ENCODE measurements around the gene ENTPD3.
"Not testable (repeated sequence)": the region's sequence is repeated elsewhere in the genome, so short reads cannot be mapped to it uniquely, and the experiment has no call there.

GRCh38 chr3:40462838-40463237 is 75.9 kb downstream of the ENTPD3 start:
- not testable (repeated sequence) for TF ChIP-seq CTCF (optimal IDR thresholded peaks at IDR 0.05 in 1 of 3, IDR thresholded peaks at IDR 0.05 in 1 of 3, conservative IDR thresholded peaks at IDR 0.05 in 1 of 3; ENCODE audit: extremely low read depth in 1 of 3, insufficient read depth in 2 of 3, low read length in 3 of 3); EZH2 (IDR thresholded peaks at IDR 0.05; ENCODE audit: low read length)

All from keratinocyte (primary cell).